ENCODE results near the gene SNRPA.

DNA sequence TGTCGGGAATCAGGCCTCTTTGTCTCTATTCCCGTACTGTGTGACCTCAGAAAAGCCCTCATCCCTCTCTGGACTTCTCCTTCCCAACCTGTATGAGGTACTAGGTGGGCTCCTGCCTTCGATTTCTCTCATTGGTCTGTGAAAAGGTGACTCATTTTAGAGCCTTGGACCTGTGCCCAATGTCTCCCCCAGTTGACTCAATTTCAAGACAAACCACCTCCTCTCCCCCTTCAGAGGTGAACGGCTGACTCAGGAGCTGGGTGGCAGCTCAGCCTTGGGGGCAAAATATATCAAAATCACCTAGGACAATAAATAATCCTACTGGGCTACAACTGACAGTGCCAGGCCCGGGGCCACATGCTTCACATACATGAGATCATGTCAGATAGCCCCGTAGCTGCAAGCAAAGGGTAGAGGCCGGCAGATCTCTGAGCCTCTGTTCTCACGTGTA lies 34.9 kb upstream of the SNRPA start:
- TF ChIP-seq, protein P1, sequence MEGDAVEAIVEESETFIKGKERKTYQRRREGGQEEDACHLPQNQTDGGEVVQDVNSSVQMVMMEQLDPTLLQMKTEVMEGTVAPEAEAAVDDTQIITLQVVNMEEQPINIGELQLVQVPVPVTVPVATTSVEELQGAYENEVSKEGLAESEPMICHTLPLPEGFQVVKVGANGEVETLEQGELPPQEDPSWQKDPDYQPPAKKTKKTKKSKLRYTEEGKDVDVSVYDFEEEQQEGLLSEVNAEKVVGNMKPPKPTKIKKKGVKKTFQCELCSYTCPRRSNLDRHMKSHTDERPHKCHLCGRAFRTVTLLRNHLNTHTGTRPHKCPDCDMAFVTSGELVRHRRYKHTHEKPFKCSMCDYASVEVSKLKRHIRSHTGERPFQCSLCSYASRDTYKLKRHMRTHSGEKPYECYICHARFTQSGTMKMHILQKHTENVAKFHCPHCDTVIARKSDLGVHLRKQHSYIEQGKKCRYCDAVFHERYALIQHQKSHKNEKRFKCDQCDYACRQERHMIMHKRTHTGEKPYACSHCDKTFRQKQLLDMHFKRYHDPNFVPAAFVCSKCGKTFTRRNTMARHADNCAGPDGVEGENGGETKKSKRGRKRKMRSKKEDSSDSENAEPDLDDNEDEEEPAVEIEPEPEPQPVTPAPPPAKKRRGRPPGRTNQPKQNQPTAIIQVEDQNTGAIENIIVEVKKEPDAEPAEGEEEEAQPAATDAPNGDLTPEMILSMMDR (optimal IDR thresholded peaks at IDR 0.05 in 1 of 3, IDR thresholded peaks at IDR 0.05 in 1 of 3, conservative IDR thresholded peaks at IDR 0.05 in 1 of 3; ENCODE audit: extremely low read depth in 1 of 3, insufficient read depth in 2 of 3, low read length in 3 of 3), result no peak
- TF ChIP-seq EZH2 (IDR thresholded peaks at IDR 0.05; ENCODE audit: low read length), result no peak

Measured in keratinocyte (primary cell).